HL-60 (cell line): ENCODE results near the gene CHN2.

Experiments used
- CTCF ChIP-seq: IDR thresholded peaks from one replicate; pipeline ENCODE4 v1.5.1; 2011; ENCODE audit warnings: low read length, control low read depth, inconsistent platforms; ENCODE audit not compliant: insufficient read depth
- POLR2AphosphoS5 ChIP-seq: IDR thresholded peaks from 2 replicates; pipeline ENCODE4 v1.6.1; 2012; ENCODE audit warnings: low read depth
- REST ChIP-seq: IDR thresholded peaks from 2 replicates; pipeline ENCODE4 v1.6.1; 2012; ENCODE audit warnings: low read depth; ENCODE audit not compliant: insufficient replicate concordance

- TF ChIP-seq POLR2AphosphoS5 (no peak), REST (no peak), CTCF (no peak)
Measured at GRCh38 chr7:29469976-29470557, 275.5 kb downstream of the CHN2 start.
